ENCODE results near the gene SACS.

DNA sequence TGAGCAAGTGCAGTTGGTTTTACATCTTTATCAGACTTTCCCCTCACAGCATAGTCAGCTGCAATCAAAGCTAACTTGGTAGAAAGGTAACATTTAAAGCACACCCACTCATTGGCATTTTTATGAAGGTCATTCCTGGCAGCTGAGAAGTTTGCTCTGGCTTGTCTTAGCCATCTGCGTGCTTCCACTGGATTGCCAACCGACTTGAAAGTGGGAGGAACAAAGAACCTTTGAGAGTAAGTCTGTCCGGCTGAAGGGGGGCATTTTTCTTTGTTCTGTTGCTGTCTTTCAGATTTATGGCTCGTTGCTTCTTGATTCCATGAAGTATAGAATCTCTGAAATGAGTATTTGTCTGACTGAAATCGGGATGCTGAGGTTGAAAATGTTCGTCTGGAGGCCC is 103.1 kb downstream of the SACS start:
- TF ChIP-seq ZNF274 (IDR thresholded peaks at IDR 0.05; ENCODE audit: low read depth, low read length) (no peak), SUZ12 (IDR thresholded peaks at IDR 0.05; ENCODE audit: extremely low read depth, insufficient read depth, insufficient read length) (no peak)
